Astrocyte (in vitro differentiated cells and primary cell): ENCODE measurements around the gene VOPP1.

Source experiments
- CTCF ChIP-seq: IDR thresholded peaks from 2 replicates; pipeline ENCODE4 v1.5.1; 2011; ENCODE audit warnings: low read depth, mild to moderate bottlenecking, inconsistent platforms, low read length, moderate library complexity; ENCODE audit not compliant: insufficient read depth
- EZH2 ChIP-seq: IDR thresholded peaks from 2 replicates; pipeline ENCODE4 v1.6.1; 2012; ENCODE audit warnings: mild to moderate bottlenecking, low read length, inconsistent platforms; ENCODE audit not compliant: insufficient read depth

GRCh38 chr7:55515569-55516279 lies 56.6 kb downstream of the VOPP1 start:
- TF ChIP-seq CTCF (no peak), EZH2 (no peak)
